Right lobe of liver (tissue), 6 donors: ENCODE data around the gene OS9. TPM values are rescaled to one million over a fixed set of nuclear protein-coding genes. Genes with fewer than 3 reads are reported as not detected.
"Not testable (repeated sequence)": the region's sequence is repeated elsewhere in the genome, so short reads cannot be mapped to it uniquely, and the experiment has no call there.

Experiments
- ATAC-seq, 4 donors: fragments of 200-7000 bp; cut with Tn5 transposase; one replicate each; pipeline ENCODE4 v1.9.1; 2020; ENCODE audit warnings: mild to moderate bottlenecking in 4 of 4, moderate library complexity in 4 of 4
- DNase-seq, 3 donors: peaks; one replicate each; pipeline ENCODE4 v3.0.0-alpha.2; 2020
- H3K27ac ChIP-seq, 3 donors: fragments of 200-600 bp; one replicate each; pipeline ENCODE4 v1.8.0; 2022
- H3K27me3 ChIP-seq, 2 donors: fragments of 200-600 bp; one replicate each; pipeline ENCODE4 v1.8.0; 2022
- H3K36me3 ChIP-seq, 4 donors: fragments of 200-600 bp; sonication (generic) in 1 of 4; one replicate each; pipeline versions ENCODE4 v1.5.1 to v1.8.0; 2017 to 2022; ENCODE audit warnings: control low read depth in 1 of 4
- H3K4me1 ChIP-seq, 4 donors: fragments of 200-600 bp; sonication (generic) in 1 of 4; one replicate each; pipeline versions ENCODE4 v1.5.1 to v1.8.0; 2017 to 2022; ENCODE audit warnings: control low read depth in 1 of 4
- H3K4me3 ChIP-seq, 3 donors: fragments of 200-600 bp; one replicate each; pipeline ENCODE4 v1.8.0; 2022
- H3K9me3 ChIP-seq, 4 donors: fragments of 200-600 bp; sonication (generic) in 1 of 4; one replicate each; pipeline versions ENCODE4 v1.5.1 to v1.8.0; 2017 to 2022; ENCODE audit warnings: control low read depth in 1 of 4
- CTCF ChIP-seq, 4 donors: fragments of 200-600 bp in 3 of 4; fragments of 450-650 bp in 1 of 4; IDR thresholded peaks; one replicate each; pipeline versions ENCODE4 v1.5.1 to v1.8.0; 2016 to 2022; ENCODE audit warnings: antibody characterized with exemption in 4 of 4, mild to moderate bottlenecking in 2 of 4
- POLR2A ChIP-seq: fragments of 450-650 bp; IDR thresholded peaks from one replicate; pipeline ENCODE4 v1.6.1; 2017; ENCODE audit warnings: antibody characterized with exemption, mild to moderate bottlenecking
- WGBS: methylation state at CpG from one replicate; pipeline ENCODE4 v1.1.6; 2018; ENCODE audit warnings: low coverage, low lambda C conversion rate; ENCODE audit not compliant: insufficient coverage; ENCODE audit errors: missing lambda C conversion rate; 5-methylcytosine and 5-hydroxymethylcytosine counted together
- intact Hi-C, 2 donors: fragments of 100-400 bp; cut with DNase I; formaldehyde crosslinking; loops; one replicate each; pipeline versions ENCODE4 v1.11.2 to v1.14.1; 2022
- long read RNA-seq: library from polyadenylated mRNA; unstranded; transcript quantifications from one replicate; pipeline ENCODE4 v2.0.0, GENCODE V29; 2019
- total RNA-seq, 6 experiments: library from RNA; depleted of rRNA in 2 of 6; stranded (reverse); fragments of >200 nt in 2 of 6; fragmentation: NEBNext Ultra II Directional in 3 of 6; extraction: Animal tissue kit (Norgen Biotek cat#: 25700) in 3 of 6; gene quantifications; one replicate each; pipeline versions ENCODE4 v1.1.0 to v1.2.4, GENCODE V29; 2016 to 2023
- donor health status: DM: no; HTN: yes; CAD: no.
- donor health status: DM: no; HTN: no; CAD: no.
- donor health status: DM: no; HTN: no; CAD: no.
- donor health status: DM: no; HTN: yes; CAD: no.
- donor health status: DM: no; HTN: yes; CAD: no.

Gene OS9, protein sequence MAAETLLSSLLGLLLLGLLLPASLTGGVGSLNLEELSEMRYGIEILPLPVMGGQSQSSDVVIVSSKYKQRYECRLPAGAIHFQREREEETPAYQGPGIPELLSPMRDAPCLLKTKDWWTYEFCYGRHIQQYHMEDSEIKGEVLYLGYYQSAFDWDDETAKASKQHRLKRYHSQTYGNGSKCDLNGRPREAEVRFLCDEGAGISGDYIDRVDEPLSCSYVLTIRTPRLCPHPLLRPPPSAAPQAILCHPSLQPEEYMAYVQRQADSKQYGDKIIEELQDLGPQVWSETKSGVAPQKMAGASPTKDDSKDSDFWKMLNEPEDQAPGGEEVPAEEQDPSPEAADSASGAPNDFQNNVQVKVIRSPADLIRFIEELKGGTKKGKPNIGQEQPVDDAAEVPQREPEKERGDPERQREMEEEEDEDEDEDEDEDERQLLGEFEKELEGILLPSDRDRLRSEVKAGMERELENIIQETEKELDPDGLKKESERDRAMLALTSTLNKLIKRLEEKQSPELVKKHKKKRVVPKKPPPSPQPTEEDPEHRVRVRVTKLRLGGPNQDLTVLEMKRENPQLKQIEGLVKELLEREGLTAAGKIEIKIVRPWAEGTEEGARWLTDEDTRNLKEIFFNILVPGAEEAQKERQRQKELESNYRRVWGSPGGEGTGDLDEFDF
- 100 to 1,000 TPM; 179 to 245 (median 210) TPM for total RNA-seq
- long read RNA-seq, transcript OS9-202 (15 exons, 2,691 nt) = major isoform, 22 of 63 reads
- long read RNA-seq, partial matches to known transcripts = 14 of 63 reads
- long read RNA-seq, other reads (novel, unspliced or antisense) = 18 of 63 reads

- Histone ChIP-seq H3K27ac (peak within 1 kb of the TSS; percentile 63 to 77 (median 76)), H3K4me3 (peak within 1 kb of the TSS; percentile 94 to 97 (median 95)), H3K36me3 (peaks cover 0 to 20% (median 10%) of the 10 kb centered on the region in 4 donors), H3K4me1 (peaks cover 0 to 22% (median 9%) of the 10 kb centered on the region in 4 donors), H3K9me3 (no peaks in the 10 kb centered on the region), H3K27me3 (no peaks in the 10 kb centered on the region)
- ATAC-seq (peak; percentile 96 to 98 (median 96)), DNase-seq (peak; percentile 92 to 98 (median 96))
- WGBS = under 1% methylated on average over 40 of the region's 45 CpGs
- intact Hi-C loops = no loop called here
- TF ChIP-seq POLR2A = peak; percentile 85
- peak; percentile 75 to 81 (median 77) for TF ChIP-seq CTCF (IDR thresholded peaks at IDR 0.05)
These were observed at the start of gene OS9 for GRCh38 chr12:57693659-57694458. Gene OS9 (plus strand): TSS chr12:57694132. CDS start chr12:57694162, 30 bp downstream.

GRCh38 chr12:57645990-57646658, 47.8 kb upstream of the OS9 start:
- H3K27me3 ChIP-seq, intact Hi-C loops: not testable (repeated sequence)

GRCh38 chr12:57646659-57647049, 47.3 kb upstream of the OS9 start:
- H3K27me3 ChIP-seq, H3K27ac ChIP-seq, H3K9me3 ChIP-seq, DNase-seq, H3K4me1 ChIP-seq, H3K36me3 ChIP-seq, H3K4me3 ChIP-seq, intact Hi-C loops, ATAC-seq: not testable (repeated sequence)
- WGBS = 90% methylated on average over 6 of the region's 15 CpGs

More at GRCh38 chr12:57645990-57646658, 47.8 kb upstream of the OS9 start:
- not testable (repeated sequence) for H3K36me3 ChIP-seq, H3K4me1 ChIP-seq, DNase-seq, H3K27ac ChIP-seq, H3K9me3 ChIP-seq, H3K4me3 ChIP-seq, ATAC-seq
- WGBS = 56% methylated on average over 10 of the region's 13 CpGs

- no peak for ATAC-seq
- TF ChIP-seq POLR2A (no peak), CTCF (IDR thresholded peaks at IDR 0.05) (no peak)
These were observed 39.9 kb upstream of the OS9 start for GRCh38 chr12:57654042-57654441.

More at GRCh38 chr12:57654042-57654441, 39.9 kb upstream of the OS9 start:
- H3K9me3 ChIP-seq = no peaks in the 10 kb centered on the region
- no peak for DNase-seq
- intact Hi-C loops = no loop called here
- no peak overlapping the region for H3K27ac ChIP-seq
- H3K4me3 ChIP-seq = no peak overlapping the region
- no peaks in the 10 kb centered on the region for H3K27me3 ChIP-seq
- H3K4me1 ChIP-seq = peaks cover 0 to 11% (median 2%) of the 10 kb centered on the region in 4 donors
- no peaks in the 10 kb centered on the region for H3K36me3 ChIP-seq
- WGBS = 47% methylated on average over 3 of the region's 3 CpGs
